ENCODE data around the gene C3orf80. TPM values are rescaled to one million over a fixed set of nuclear protein-coding genes. Genes with fewer than 3 reads are reported as not detected.

Gene C3orf80
- total RNA-seq, 1 experiment from 2014 or later: 3.0 TPM

DNA sequence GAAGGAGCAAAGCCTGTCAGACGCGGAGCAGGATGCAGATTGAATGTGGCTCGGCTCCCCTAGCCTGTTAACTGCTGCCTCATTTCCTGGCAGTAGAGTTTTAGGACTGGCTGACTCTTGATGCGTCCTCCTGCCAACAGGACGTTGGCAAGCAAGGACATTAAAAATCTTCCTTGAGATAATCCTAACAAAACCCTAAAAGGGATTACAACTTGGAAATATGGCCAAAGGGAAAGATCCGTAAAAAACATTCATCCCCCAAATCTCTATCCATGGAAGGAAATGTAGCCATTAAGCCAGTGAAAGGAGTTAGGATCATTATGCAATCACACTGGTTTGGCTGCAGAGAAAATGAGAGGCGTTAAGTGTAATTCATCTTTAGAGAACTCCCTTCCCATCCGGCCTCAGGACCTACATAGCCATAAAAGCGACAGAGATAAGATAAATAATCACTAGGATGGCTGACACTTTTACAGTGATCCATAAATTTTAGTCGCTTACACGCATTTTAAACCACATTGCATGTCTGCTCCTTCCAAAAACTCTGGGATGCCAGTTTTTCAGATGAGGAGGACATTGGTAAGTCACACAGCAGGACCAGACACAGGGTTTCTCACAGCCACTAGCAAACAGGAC lies 44.5 kb upstream of the C3orf80 start:
- BruUV-seq (replicated peaks): no TSS peak
- peaks cover 3% of the 10 kb centered on the region for H3K4me1 Mint-ChIP-seq (ENCODE audit: low read depth, unreplicated experiment)
- H3K9me3 Mint-ChIP-seq (ENCODE audit: low read depth, unreplicated experiment): no peaks in the 10 kb centered on the region
- DNase-seq: no peak
- intact Hi-C loops (cut with micrococcal nuclease; ENCODE audit: unreplicated experiment): no loop called here
- TF ChIP-seq, protein P1, sequence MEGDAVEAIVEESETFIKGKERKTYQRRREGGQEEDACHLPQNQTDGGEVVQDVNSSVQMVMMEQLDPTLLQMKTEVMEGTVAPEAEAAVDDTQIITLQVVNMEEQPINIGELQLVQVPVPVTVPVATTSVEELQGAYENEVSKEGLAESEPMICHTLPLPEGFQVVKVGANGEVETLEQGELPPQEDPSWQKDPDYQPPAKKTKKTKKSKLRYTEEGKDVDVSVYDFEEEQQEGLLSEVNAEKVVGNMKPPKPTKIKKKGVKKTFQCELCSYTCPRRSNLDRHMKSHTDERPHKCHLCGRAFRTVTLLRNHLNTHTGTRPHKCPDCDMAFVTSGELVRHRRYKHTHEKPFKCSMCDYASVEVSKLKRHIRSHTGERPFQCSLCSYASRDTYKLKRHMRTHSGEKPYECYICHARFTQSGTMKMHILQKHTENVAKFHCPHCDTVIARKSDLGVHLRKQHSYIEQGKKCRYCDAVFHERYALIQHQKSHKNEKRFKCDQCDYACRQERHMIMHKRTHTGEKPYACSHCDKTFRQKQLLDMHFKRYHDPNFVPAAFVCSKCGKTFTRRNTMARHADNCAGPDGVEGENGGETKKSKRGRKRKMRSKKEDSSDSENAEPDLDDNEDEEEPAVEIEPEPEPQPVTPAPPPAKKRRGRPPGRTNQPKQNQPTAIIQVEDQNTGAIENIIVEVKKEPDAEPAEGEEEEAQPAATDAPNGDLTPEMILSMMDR (IDR thresholded peaks at IDR 0.05; ENCODE audit: unreplicated experiment): no peak
- no peak overlapping the region for H3K27ac Mint-ChIP-seq (ENCODE audit: unreplicated experiment)
- CTCF ChIA-PET: no interaction called here
- no peak overlapping the region for H3K4me3 Mint-ChIP-seq (ENCODE audit: low read depth, unreplicated experiment)
- H3K36me3 Mint-ChIP-seq (ENCODE audit: insufficient read depth, unreplicated experiment): no peaks in the 10 kb centered on the region
- H3K27me3 Mint-ChIP-seq (ENCODE audit: unreplicated experiment): no peaks in the 10 kb centered on the region

DNA sequence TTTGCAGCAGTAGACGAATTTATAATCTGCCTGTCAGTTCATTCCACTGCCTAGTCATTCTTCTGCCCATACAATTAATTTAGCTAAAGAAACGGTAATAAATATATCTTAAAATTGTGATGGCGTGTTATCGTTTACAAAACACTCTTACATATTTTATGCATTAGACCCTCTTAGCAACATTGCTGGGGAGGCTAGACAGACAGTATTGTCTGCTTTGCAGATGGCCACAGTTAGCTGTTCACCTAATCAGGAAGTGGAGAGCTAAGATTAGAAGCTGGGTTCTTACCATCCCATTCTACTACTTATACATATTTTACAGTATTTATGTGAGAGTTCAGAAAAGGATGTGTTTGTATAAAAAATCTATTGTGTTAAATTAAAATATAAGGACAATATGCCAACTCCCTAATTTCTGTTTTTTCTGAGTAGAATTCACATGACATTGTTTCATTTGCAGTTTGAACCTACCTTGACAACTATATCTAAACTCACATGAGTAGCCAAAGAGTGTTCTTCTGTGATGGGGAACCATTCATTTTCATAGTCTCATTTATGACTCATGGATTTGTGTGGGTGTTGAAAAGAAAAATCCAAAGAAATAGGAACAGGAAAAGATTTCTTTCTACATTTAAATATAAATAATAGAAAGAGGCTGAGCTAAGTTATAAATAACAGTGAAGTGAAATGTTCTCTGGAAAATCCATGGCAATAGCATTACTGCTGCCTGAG lies 41.7 kb upstream of the C3orf80 start:
- CTCF ChIA-PET: interaction anchor here (1.4 kb wide), 1 partner anchor 21 kb away, joined by 3 read pairs; no protein-coding TSS in a partner anchor
- Mint-ChIP-seq H3K27ac (ENCODE audit: unreplicated experiment) (no peak overlapping the region), H3K9me3 (ENCODE audit: low read depth, unreplicated experiment) (no peaks in the 10 kb centered on the region), H3K36me3 (ENCODE audit: insufficient read depth, unreplicated experiment) (no peaks in the 10 kb centered on the region), H3K4me1 (ENCODE audit: low read depth, unreplicated experiment) (peaks cover 13% of the 10 kb centered on the region), H3K4me3 (ENCODE audit: low read depth, unreplicated experiment) (no peak overlapping the region), H3K27me3 (ENCODE audit: unreplicated experiment) (no peaks in the 10 kb centered on the region)
- intact Hi-C loops (cut with micrococcal nuclease; ENCODE audit: unreplicated experiment): no loop called here
- TF ChIP-seq, protein P1 (IDR thresholded peaks at IDR 0.05; ENCODE audit: unreplicated experiment): no peak
- no peak for DNase-seq
- no TSS peak for BruUV-seq (replicated peaks)

DNA sequence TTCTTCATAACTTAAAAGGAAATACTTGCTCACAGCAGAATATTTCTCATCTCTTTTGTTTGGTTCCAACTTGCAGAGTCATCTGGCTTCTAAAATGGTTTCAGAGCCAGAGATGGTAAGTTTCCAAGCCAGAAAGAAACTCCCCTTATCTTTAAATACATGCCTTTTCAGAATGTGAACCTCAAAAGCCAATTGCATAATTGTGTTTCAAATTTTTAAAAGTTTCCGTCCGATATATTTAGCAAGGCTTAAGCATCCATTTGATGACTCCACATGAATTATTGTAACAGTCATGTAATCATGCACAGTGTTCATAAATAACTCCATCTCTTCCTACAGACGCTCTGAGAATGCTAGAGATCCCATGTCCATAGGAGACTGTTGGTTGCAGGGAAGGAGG lies 40.6 kb upstream of the C3orf80 start:
- CTCF ChIA-PET: no interaction called here
- no peak for DNase-seq
- Mint-ChIP-seq H3K4me1 (ENCODE audit: low read depth, unreplicated experiment) (peaks cover 13% of the 10 kb centered on the region), H3K27me3 (ENCODE audit: unreplicated experiment) (no peaks in the 10 kb centered on the region), H3K27ac (ENCODE audit: unreplicated experiment) (no peak overlapping the region), H3K4me3 (ENCODE audit: low read depth, unreplicated experiment) (no peak overlapping the region), H3K36me3 (ENCODE audit: insufficient read depth, unreplicated experiment) (no peaks in the 10 kb centered on the region), H3K9me3 (ENCODE audit: low read depth, unreplicated experiment) (no peaks in the 10 kb centered on the region)
- intact Hi-C loops (cut with micrococcal nuclease; ENCODE audit: unreplicated experiment): no loop called here
- no TSS peak for BruUV-seq (replicated peaks)
- TF ChIP-seq, protein P1 (IDR thresholded peaks at IDR 0.05; ENCODE audit: unreplicated experiment): no peak

GRCh38 chr3:160185751-160186150 lies 39.5 kb upstream of the C3orf80 start:
- Mint-ChIP-seq H3K9me3 (ENCODE audit: low read depth, unreplicated experiment) (no peaks in the 10 kb centered on the region), H3K36me3 (ENCODE audit: insufficient read depth, unreplicated experiment) (no peaks in the 10 kb centered on the region), H3K27me3 (ENCODE audit: unreplicated experiment) (no peaks in the 10 kb centered on the region), H3K4me3 (ENCODE audit: low read depth, unreplicated experiment) (no peak overlapping the region), H3K4me1 (ENCODE audit: low read depth, unreplicated experiment) (peaks cover 13% of the 10 kb centered on the region), H3K27ac (ENCODE audit: unreplicated experiment) (no peak overlapping the region)
- BruUV-seq (replicated peaks): no TSS peak
- TF ChIP-seq, protein P1 (IDR thresholded peaks at IDR 0.05; ENCODE audit: unreplicated experiment): no peak
- no peak for DNase-seq
- intact Hi-C loops (cut with micrococcal nuclease; ENCODE audit: unreplicated experiment): no loop called here
- CTCF ChIA-PET: no interaction called here
